GM19452 (cell line): ENCODE measurements around the gene CCL25.
"Not testable (repeated sequence)": the region's sequence is repeated elsewhere in the genome, so short reads cannot be mapped to it uniquely, and the experiment has no call there.

ENCODE experiments used
- ATAC-seq: cut with Tn5 transposase; IDR thresholded peaks from one replicate; pipeline ENCODE4 v1.9.1; 2021; ENCODE audit not compliant: unreplicated experiment

The CCL25 gene

DNA sequence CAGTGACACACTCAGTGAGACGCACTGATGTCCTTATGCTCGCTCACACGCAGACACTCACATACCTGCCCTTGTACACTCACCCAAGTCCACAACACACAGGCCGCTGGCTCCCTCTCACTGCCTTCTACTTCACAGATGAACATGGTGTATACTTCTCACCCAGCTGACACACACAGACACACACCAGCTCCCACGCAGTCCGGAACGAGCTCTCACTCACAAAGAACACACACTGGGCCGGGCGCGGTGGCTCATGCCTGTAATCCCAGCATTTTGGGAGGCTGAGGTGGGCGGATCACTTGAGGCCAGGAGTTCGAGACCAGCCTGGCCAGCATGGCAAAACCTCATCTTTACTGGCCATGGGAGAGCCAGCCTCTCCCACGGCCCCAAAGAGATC lies 31.6 kb downstream of the CCL25 start:
- no peak for ATAC-seq

DNA sequence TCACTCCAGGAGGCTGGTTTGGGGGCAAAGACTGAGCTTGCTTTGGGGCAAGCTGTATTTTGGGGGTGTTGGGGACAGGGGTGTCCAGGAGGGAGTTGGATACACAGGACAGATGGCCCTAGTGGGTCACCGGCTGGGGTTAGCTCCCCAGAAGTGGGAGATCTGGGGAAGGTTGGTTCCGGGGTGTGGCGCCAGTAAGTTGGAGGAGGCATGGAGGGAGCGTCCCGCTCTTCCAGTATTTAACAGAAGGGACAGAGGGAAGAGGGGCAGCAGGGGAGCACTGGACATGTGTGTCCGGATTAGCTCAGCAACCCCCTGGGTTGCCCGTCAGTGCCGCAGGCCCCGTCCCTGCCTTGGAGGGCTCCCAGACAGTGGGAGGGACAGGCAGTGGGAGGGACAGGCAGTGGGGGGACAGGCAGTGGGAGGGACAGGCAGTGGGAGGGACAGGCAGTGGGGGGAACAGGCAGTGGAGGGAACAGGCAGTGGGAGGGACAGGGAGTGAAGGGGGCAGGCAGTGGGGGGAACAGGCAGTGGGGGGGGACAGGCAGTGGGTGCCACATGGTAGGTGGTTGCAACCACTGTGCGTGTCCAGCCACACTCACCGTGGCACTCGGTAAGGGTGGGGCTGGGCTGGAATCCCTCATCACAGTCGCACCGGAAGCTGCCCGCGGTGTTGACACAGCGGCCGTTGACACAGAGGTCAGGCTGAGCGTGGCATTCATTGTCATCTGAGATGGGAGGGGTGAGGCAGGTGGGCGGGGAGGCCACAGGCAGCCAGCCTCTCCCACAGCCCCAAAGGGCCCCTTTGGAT lies 33.2 kb downstream of the CCL25 start:
- ATAC-seq: no peak

DNA sequence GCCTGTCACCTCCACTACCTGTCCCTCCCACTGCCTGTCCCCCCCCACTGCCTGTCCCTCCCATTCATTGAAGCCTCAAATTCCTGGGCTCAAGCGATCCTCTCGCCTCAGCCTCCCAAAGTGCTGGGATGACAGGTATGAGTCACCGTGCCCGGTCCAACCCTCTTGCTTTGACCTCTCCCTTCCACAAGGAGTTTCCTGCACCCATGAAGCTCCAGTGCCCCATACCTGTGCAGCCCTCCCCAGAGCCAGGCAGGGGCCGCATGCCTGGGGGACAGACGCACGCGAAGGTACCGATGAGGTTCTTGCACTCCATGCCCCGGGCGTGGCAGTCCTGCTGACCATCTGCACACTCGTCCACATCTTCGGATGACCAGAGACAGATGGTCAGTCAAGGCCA lies 34.3 kb downstream of the CCL25 start:
- ATAC-seq: no peak

DNA sequence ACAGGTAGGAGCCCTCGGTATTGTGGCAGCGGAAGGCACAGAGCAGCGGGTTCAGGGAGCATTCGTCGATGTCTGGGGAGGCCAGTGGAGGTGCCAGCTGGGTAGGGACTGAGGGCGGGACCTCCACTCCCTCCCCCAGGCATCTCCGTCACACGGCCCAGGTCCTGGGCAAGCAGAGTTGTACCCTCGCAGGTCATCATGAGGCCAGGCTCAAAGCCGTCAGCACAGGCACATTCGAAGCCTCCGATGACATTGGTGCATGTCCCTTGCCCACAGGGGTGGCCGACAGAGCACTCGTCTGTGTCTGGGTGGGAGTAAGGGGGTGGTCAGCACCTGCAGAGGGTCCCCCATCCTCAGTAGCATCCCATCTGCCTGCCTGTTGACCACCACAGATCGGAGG lies 35.3 kb downstream of the CCL25 start:
- ATAC-seq: no peak

DNA sequence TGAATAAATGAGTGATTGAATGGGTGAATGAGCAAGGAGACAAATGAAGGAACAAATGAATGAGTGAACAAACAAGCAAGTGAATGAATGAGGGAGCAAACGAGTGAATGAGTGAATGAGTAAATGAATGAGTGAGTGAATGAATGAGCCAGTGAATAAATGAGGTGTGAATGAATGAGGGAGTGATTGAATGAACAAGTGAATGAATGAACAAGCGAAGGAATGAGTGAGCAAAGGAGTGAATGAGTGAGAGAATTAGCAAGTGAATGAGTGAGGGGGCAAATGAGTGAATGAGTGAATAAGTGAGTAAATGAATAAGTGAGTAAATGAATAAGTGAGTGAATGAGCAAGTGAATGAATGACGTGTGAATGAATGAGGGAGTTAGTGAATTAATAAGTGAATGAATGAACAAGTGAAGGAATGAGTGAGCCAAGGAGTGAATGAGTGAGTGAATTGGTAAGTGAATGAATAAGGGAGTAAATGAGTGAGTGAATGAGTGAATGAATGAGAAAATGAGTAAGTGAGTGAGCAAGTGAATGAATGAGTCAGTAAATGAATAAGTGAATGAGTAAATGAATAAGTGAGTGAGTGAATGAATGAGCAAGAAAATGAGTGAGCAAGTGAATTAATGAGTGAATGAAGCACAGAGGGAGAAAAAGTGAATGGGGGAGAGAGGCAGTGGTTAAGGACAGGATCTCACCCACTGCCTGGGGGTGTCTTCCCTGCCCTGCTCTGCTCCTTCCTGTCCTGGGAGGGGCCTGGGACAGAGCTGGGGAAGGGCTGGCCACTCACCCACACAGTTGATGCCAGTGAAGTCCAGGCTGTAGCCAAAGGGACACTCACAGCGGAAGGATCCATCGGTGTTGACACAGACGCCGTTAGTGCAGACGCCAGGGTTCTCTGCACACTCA lies 36.4 kb downstream of the CCL25 start:
- ATAC-seq: no peak

DNA sequence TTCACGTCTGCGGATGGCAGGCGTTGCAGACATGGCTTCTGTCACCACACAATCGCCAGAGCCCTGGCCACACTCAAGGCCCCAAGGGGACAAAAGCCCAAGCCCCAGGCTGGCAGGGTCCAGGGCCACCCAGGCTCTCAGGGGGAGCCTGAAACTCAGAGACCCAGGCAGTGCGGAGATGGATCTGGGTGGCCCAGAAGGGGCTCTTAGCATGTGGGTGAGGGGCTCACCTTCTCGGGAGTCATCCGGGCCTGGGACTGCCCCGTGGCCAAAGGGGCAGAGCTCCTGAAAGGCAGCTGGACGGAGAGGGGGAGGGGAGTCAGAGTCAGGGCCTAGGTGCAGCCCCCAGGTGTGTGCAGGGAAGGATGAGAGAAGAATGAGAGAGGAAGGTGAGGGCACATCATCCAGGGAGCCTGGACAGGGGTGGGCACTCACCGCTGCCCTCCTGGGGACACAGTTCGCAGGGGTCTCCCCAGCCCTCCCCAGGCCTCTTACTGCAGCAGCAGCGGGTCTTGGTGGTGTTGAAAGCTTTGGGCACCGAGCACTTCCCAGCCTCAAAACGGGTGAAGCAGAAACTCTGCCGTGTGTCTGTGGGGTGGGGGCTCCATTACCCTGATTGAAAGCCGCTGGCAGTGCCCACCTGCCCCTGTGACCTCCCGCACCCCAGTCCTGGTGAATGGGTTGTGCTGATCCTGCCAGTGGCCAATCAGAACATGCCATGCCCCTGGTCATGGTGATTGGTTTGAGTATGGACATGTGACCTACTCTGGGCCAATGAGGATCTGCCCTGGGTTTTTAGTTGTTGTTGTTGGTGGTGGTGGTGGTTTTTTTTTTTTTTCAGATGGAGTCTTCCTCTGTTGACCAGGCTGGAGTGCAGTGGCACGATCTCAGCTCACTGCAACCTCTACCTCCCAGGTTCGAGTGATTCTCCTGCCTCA lies 37.4 kb downstream of the CCL25 start:
- no peak for ATAC-seq

DNA sequence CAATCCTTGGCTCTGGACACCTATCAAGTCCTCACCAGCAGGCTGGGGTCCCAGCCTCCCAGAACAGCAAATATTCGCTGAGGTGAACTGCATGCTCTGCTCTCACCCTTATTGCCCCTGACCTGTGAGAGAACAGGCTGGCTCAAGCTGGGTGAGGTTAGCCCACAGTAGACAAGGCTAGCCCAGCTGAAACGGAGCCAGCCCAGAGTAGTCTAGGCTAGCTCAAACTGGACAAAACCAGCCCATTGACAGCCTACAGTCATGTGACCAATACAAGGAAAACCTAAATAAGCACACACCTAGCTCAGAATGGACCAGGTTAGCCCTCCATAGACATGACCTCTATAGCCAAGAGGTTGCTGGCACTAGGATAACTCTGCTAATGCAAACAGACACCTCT lies 38.4 kb downstream of the CCL25 start:
- ATAC-seq: no peak

DNA sequence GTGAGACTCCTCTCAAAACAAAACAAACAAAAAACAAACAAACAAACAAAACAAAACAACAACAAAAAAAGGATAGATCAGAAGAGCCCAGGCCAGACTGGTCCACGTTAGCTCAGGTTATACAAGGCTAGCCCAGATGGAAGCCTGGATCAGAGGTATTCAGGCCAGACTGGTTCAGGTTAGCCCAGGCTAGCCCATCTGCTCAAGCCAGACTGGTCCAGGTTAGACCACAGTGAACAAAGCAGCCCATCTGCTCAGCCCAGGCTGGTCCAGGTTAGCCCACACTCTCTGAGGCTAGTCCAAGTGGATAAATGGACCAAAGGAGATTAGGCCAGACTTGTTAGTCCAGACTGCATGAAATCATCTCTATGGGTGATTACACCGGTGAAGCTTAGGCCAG lies 41.2 kb downstream of the CCL25 start:
- ATAC-seq: no peak

DNA sequence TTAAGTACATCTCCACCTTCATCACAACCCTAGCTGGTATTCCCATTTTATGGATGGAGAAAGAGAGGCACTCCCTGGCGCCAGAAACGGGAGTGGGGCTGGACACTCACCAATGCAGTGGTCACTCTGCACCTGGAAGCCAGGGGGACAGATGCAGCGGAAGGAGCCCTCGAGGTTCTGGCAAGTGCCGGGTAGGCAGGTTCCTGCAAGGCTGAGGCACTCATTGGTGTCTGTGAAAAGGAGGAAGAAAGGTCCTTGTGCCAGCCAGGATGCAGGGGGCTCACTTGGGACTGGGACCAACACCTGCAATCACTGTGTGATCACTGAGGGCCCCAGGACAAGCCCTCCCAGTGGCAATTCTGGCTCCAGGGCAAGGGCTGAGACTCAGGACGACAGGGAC lies 41.8 kb downstream of the CCL25 start:
- no peak for ATAC-seq

DNA sequence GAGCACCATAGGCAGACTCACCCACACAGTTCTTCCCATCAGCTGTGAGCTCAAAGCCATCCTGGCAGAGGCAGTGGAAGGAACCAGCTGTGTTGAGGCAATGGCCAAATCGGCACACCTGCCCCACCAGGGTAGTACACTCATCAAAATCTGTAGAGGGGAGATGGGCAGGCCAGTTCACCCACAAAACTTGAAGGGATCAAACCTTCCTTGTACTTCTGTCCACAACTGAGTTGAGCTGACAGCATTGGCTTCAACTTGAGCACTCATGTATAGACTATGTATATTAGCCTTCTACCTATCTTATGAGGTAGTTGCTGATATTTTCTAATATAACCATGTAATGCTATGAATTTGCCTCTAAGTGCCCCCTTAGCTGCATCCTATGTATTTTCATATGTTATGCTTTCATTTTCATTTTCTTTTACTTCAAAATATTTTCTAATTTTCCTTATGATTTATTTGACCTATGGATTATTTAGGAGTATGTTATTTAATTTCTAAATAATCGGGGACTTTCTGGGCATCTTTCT lies 42.9 kb downstream of the CCL25 start:
- no peak for ATAC-seq

DNA sequence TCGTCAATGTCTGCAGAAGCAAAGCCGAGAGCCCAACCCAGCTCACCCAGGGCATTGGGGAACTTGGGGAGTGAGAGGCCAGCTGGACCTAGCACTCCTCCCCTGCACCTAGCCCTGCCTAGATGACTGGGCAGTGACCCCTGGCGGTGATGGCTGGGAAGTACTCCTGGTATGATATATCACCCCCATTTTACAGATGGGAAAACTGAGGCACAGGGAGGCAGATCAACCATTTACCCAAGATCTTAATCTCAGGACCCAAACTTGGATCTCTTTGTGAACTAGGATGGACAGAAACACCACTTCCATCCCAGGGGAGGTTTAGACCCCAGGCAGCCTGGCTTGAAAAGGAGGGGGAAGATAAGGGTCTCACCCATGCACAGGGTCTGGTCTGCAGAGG lies 43.5 kb downstream of the CCL25 start:
- ATAC-seq: no peak

DNA sequence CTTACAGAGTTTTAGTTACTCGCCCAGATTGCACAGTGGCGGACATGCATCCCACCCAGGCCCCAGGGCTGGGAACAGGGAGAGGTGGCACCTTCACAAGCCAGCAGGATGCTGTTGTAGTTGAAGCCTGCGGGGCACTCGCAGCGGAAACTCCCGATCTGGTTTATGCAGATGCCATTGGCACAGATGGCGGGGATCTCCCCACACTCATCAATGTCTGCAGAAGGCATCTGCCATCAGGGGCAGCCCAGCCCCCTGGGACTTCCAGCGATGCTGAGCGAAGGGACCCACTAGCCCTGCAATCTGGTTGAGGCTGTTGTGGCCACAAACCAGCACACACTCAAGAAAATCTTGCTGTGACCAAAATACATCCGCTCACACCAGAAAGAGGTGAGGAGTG lies 44.6 kb downstream of the CCL25 start:
- ATAC-seq: no peak

DNA sequence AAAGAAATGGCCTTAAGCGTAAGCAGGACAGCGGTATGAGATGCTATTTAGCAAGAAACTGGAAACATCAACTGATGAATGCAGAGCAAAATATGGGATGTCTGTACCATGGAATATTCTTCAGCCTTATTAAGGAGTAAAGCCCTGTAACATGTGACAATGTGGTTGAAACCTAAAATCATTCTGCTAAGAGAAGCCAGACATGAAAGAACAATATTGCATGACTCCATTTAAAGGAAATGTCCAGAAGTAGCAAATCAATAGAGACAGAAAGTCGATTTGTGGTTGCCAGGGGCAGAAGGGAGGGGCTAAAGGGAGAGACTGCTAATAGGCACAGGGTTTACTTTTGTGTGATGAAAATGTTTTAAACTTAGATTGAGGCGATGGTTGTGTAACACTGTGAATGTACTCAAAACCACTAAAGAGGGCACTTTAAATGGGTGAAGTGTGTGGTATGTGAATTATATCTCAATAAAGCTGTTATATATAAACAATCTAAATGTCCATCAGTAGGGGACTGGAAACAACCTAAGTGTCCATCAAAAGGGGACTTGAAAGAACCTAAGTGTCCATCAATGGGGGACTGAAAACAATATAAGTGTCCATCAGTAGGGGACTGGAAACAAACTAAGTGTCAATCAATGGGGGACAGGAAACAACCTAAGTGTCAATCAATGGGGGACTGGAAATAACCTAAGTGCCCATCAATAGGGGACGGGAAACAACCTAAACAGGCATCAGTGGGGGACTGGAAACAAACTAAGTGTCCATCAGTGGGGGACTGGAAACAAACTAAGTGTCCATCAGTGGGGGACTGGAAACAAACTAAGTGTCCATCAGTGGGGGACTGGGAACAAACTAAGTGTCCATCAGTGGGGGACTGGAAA lies 45.4 kb downstream of the CCL25 start:
- ATAC-seq: no peak

DNA sequence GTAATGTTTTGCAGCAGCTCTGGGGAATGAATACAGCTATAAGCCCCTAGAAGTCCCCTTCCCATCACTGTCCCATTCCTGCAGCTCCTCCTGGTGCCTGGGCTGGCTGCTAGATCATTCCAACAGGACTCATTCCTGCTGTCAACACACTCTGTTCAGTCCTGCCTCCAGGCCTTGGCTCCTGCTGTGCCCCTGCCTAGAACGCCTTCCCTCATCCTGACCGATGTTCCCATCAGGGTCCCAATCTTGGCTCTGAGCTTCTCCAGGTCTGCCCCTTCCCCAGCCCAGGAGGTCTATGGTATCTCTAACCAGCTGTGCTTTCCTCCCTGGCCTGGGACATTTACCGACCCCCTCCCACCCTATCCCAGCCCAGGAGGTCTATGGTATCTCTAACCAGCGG lies 48.8 kb downstream of the CCL25 start:
- no peak for ATAC-seq

DNA sequence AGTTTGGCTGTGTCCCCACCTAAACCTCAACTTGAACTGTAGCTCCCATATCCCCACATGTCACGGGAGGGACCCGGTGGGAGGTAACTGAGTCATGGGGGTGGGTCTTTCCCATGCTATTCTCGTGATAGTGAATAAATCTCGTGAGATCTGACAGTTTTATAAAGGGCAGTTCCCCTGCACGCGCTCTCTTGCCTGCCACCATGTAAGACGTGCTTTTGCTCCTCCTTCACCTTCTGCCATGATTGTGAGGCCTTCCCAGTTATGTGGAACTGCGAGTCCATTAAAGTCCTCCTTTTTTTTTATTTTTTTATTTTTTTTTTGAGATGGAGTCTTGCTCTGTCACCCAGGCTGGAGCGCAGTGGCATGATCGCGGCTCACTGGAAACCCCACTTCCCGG lies 49.4 kb downstream of the CCL25 start:
- not testable (repeated sequence) for ATAC-seq

DNA sequence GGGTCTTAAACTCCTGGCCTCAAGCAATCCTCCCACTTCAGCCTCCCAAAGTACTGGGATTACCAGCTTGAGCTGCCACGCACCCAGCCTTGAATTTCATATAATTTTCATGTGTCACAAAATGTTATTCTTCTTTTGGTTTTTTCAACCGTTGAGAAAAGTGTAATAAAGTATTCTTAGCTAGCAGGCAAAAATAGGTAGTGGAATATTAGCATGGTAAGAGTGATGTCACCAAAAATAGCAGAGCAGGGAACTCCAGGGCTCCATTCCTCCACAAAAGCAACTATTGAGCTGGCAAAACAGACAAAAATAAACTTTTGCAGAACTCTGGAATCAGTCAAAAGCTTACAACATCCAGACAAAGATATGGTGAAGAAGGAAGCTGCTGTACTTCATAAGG lies 52.9 kb downstream of the CCL25 start:
- ATAC-seq: no peak

DNA sequence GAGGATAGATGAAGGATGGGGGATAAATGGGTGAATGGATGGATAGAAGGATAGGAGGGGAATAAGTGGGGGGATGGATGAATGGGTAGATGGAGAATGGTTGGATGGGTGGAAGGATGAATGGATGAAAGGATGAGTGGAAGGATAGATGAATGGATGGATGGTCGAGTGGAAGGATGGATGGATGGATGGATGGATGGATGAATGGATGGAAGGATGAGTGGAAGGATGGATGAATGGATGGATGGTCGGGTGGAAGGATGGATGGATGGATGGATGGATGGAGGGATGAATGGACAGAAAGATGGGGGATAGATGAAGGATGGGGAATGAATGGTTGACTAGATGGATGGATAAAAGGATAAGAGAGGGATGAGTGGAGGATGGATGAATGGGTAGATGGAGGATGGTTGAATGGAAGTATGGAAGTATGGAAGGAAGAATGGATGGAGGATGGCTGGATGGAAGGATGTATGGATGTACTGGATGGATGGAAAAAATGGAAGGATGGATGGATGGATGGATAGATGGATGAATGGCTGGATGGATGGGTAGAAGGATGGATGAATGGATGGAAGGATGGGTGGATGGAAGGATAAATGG lies 54.8 kb downstream of the CCL25 start:
- ATAC-seq: no peak

DNA sequence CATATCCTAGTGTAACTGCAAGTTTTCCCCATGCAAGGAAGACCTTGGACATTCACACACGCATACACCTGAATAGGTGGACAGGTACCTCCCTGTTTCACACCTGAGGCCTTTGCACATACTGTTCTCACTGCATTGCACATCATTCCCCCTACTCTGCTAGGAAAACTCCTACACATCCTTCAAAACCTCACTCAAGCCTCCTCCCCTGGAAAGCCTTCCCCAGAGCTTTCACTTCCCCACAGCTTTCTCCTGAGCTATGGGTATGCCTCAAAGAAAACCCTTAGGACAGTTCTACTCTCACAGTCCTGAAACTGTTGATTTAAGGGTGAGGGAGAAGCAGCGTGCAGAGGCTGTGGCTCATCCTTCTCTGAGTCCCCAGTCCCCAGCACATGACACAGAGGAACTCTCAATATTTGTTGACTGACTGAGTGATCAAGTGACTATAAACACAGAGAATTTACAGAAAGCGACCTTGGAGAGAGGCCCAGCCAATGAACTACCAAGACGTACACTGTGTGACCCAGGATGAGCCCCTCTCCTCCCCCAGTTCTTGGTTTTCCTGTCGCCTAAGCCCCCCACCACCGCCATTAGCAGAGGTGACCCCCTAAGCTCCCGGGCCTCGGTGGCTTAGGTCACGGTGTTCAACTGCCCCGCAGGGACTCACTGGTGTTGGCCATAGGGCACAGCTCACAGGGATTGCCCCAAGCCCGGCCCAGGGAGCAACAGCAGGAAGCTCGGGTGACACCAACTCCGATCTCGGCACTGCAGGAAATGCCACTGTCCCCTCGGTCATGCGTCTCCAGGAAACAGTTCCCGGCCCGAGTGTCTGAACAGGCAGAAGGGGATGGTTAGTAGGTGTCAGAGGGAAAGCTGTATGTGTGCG lies 56.2 kb downstream of the CCL25 start:
- no peak for ATAC-seq

DNA sequence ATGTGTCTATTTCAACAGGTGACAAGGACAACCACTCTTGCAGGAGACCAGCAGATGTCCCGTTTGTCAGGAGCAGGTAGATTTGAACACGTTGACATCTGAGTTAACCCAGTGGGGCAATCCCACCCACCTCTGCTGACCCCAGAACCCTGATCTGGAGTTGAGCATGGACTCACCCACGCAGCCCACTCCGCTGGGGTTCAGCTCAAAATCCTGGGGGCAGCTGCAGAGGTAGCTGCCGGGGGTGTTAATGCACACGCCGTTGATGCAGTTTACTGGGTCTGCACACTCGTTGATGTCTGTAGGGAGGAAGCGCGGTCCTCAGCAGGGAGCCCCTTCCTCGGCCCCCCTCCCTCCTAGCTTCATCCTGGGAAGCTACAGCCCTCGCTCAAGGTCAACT lies 56.9 kb downstream of the CCL25 start:
- ATAC-seq: no peak
